ENCODE data around the gene MAFF. TPM values are rescaled to one million over a fixed set of nuclear protein-coding genes. Genes with fewer than 3 reads are reported as not detected.

MAFF gene
- total and polyA plus RNA-seq, 4 donors: 30.0 to 57.8 (median 40.1) TPM

- H3K4me3 ChIP-seq: no peak overlapping the region
- DNase-seq: no peak
- H3K4me1 ChIP-seq (ENCODE audit: control insufficient read depth in 5 of 5, insufficient read depth in 5 of 5, low read length in 5 of 5): peaks cover 0 to 11% (median 4%) of the 10 kb centered on the region in 5 donors
- H3K9ac ChIP-seq (ENCODE audit: insufficient read depth in 1 of 2, low read length in 2 of 2): no peak overlapping the region
- H3K9me3 ChIP-seq (ENCODE audit: control insufficient read depth in 4 of 4, insufficient read depth in 3 of 4, low read length in 3 of 4): no peaks in the 10 kb centered on the region
- WGBS, 2 donors: 91 to 95% methylated on average over 25 of the region's 25 CpGs
- no peak for TF ChIP-seq CTCF (IDR thresholded peaks at IDR 0.05; ENCODE audit: control extremely low read depth, extremely low read depth)
- no peak overlapping the region for H3K27ac ChIP-seq (ENCODE audit: low read depth in 1 of 2, low read length in 1 of 2)
- H3K27me3 ChIP-seq (ENCODE audit: control insufficient read depth in 3 of 3, insufficient read depth in 3 of 3, low read length in 2 of 3): no peaks in the 10 kb centered on the region
- H3K36me3 ChIP-seq (ENCODE audit: control insufficient read depth in 4 of 4, insufficient read depth in 4 of 4, low read length in 4 of 4): peaks cover 0 to 30% (median 5%) of the 10 kb centered on the region in 4 donors
- ATAC-seq (ENCODE audit: insufficient read depth, low FRiP score): no peak
Observed at GRCh38 chr22:38249803-38250642, 48.2 kb downstream of the MAFF start.

DNA sequence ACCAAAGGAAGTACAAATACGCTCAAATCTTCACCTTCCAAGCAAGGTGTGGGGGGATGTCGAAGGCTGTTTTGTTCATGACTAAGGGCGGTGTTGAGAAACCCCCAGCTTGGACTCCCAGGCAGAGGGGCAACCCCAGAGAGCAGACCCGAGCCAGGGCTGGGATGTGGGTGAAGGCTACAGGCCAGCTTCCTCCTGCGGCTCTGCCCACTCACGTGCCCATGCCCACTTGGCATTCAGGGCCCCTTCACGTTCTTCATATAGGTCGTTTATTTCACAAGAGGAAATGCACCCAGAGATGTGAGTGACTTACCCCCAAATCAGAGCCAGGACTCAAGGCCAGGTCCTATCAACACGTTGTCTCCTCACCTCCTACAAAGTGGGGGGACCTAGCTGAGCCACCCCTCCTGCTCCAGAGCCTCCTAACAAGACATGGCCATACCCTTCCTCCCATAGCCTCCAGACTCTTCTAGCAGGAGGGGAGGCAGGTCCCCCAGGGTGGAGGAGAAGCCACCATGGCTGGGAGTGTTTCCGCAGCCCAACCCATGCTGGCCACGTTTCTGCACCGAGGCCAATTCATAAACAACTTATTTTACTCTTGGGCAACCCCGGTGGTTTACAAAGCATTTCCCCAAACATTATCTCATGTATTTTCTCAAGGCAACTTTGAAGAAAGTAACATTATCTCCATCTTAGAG is 49.0 kb downstream of the MAFF start:
- WGBS, 2 donors: 45 to 61% methylated on average over 13 of the region's 13 CpGs
- DNase-seq: no peak
- Histone ChIP-seq H3K4me1 (ENCODE audit: control insufficient read depth in 5 of 5, insufficient read depth in 5 of 5, low read length in 5 of 5) (peaks cover 0 to 11% (median 4%) of the 10 kb centered on the region in 5 donors), H3K27ac (ENCODE audit: low read depth in 1 of 2, low read length in 1 of 2) (peak overlapping the region in 1 of 2 donors; percentile 34), H3K9me3 (ENCODE audit: control insufficient read depth in 4 of 4, insufficient read depth in 3 of 4, low read length in 3 of 4) (no peaks in the 10 kb centered on the region), H3K4me3 (no peak overlapping the region), H3K9ac (ENCODE audit: insufficient read depth in 1 of 2, low read length in 2 of 2) (no peak overlapping the region), H3K36me3 (ENCODE audit: control insufficient read depth in 4 of 4, insufficient read depth in 4 of 4, low read length in 4 of 4) (peaks cover 0 to 24% (median 5%) of the 10 kb centered on the region in 4 donors), H3K27me3 (ENCODE audit: control insufficient read depth in 3 of 3, insufficient read depth in 3 of 3, low read length in 2 of 3) (no peaks in the 10 kb centered on the region)
- ATAC-seq (ENCODE audit: insufficient read depth, low FRiP score): no peak
- no peak for TF ChIP-seq CTCF (IDR thresholded peaks at IDR 0.05; ENCODE audit: control extremely low read depth, extremely low read depth)

DNA sequence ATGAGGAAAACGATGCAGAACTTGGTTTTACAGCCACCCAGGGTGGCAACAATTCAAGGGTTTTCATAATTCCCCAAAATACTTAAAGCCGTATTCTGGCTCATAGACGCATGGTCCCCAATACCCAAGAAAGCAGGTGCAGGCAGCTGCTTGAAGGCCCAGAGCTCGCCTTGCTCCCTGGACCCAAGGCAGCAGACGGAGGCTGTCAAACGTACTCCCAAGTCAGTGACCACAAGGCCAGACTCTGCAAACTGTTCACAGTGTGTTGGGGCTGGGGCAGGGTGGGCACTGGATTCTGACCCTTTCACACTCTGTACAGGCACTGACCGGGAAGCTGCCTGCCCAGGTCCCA is 49.5 kb downstream of the MAFF start:
- Histone ChIP-seq H3K9ac (ENCODE audit: insufficient read depth in 1 of 2, low read length in 2 of 2) (no peak overlapping the region), H3K27me3 (ENCODE audit: control insufficient read depth in 3 of 3, insufficient read depth in 3 of 3, low read length in 2 of 3) (no peaks in the 10 kb centered on the region), H3K4me3 (no peak overlapping the region), H3K9me3 (ENCODE audit: control insufficient read depth in 4 of 4, insufficient read depth in 3 of 4, low read length in 3 of 4) (no peaks in the 10 kb centered on the region), H3K4me1 (ENCODE audit: control insufficient read depth in 5 of 5, insufficient read depth in 5 of 5, low read length in 5 of 5) (peaks cover 0 to 12% (median 4%) of the 10 kb centered on the region in 5 donors), H3K27ac (ENCODE audit: low read depth in 1 of 2, low read length in 1 of 2) (peak overlapping the region in 1 of 2 donors; percentile 7), H3K36me3 (ENCODE audit: control insufficient read depth in 4 of 4, insufficient read depth in 4 of 4, low read length in 4 of 4) (peaks cover 0 to 19% (median 2%) of the 10 kb centered on the region in 4 donors)
- no peak for TF ChIP-seq CTCF (IDR thresholded peaks at IDR 0.05; ENCODE audit: control extremely low read depth, extremely low read depth)
- DNase-seq: no peak
- 83% methylated on average over 7 of the region's 7 CpGs for WGBS, 2 donors
- no peak for ATAC-seq (ENCODE audit: insufficient read depth, low FRiP score)

All from lung (tissue), 12 donors.